Caco-2 (cell line): ENCODE measurements around the gene AHCYL2. TPM values are rescaled to one million over a fixed set of nuclear protein-coding genes. Genes with fewer than 3 reads are reported as not detected.

Experiments used
- total RNA-seq: library from RNA; stranded (reverse); gene quantifications from 2 replicates; pipeline ENCODE4 v1.2.3, GENCODE V29; 2022

AHCYL2 gene
- total RNA-seq, 1 experiment from 2014 or later = 15.8 TPM

Other genes starting within 250 kb of the AHCYL2 start
- gene TNPO3, start 169.9 kb upstream of the AHCYL2 start, total RNA-seq = 56.5 and 59.8 TPM in 2 replicates
- 2.6 and 4.5 TPM in 2 replicates for gene TSPAN33, start 80.3 kb upstream of the AHCYL2 start, total RNA-seq
- gene SMO, start 36.4 kb upstream of the AHCYL2 start, total RNA-seq = 35.5 and 36.0 TPM in 2 replicates
- gene STRIP2, start 209.4 kb downstream of the AHCYL2 start, total RNA-seq = 5.8 and 6.5 TPM in 2 replicates